DND-41 (cell line): ENCODE measurements around the gene HOXA3.

Experiments
- ATAC-seq: fragments of 200-7000 bp; cut with Tn5 transposase; 3 replicates; pipeline ENCODE4 v1.9.1; 2021; ENCODE audit warnings: low read depth; ENCODE audit not compliant: insufficient read depth
- DNase-seq: peaks from one replicate; pipeline ENCODE4 v3.0.0-alpha.2; 2020
- H2AFZ ChIP-seq: 2 replicates; pipeline ENCODE4 v1.6.0; 2012; ENCODE audit warnings: low read depth, low read length
- H3K27ac ChIP-seq: 2 replicates; pipeline ENCODE4 v1.5.1; 2012; ENCODE audit warnings: low read length, inconsistent platforms
- H3K27me3 ChIP-seq: fragments of 200-600 bp; sonication (generic); 2 replicates; pipeline ENCODE4 v1.6.0; 2012; ENCODE audit warnings: low read length, mild to moderate bottlenecking, inconsistent platforms; ENCODE audit not compliant: insufficient read depth, poor library complexity
- H3K36me3 ChIP-seq: 2 replicates; pipeline ENCODE4 v1.5.1; 2012; ENCODE audit warnings: low read length, inconsistent platforms; ENCODE audit not compliant: insufficient read depth
- H3K4me1 ChIP-seq: 2 replicates; pipeline ENCODE4 v1.5.1; 2012; ENCODE audit warnings: mild to moderate bottlenecking, low read length; ENCODE audit not compliant: insufficient read depth
- H3K4me2 ChIP-seq: 2 replicates; pipeline ENCODE4 v1.6.0; 2012; ENCODE audit warnings: mild to moderate bottlenecking, moderate library complexity, low read length, inconsistent platforms; ENCODE audit not compliant: insufficient read depth
- H3K4me3 ChIP-seq, 2 experiments: fragments of 200-600 bp in 1 of 2; shearing (Covaris generic) in 1 of 2; 2 replicates each; pipeline ENCODE4 v1.5.1; 2012 to 2016; ENCODE audit warnings: inconsistent platforms in 2 of 2, low read length in 2 of 2, mild to moderate bottlenecking in 2 of 2, low read depth in 1 of 2, moderate library complexity in 1 of 2
- H3K79me2 ChIP-seq: 2 replicates; pipeline ENCODE4 v1.6.0; 2012; ENCODE audit warnings: low read length, inconsistent platforms; ENCODE audit not compliant: insufficient read depth
- H3K9ac ChIP-seq: 2 replicates; pipeline ENCODE4 v1.6.0; 2012; ENCODE audit warnings: low read depth, mild to moderate bottlenecking, inconsistent platforms, low read length, moderate library complexity
- H3K9me3 ChIP-seq: 2 replicates; pipeline ENCODE4 v1.5.1; 2012; ENCODE audit warnings: low read length, moderate library complexity, mild to moderate bottlenecking, inconsistent platforms; ENCODE audit not compliant: insufficient read depth, severe bottlenecking
- H4K20me1 ChIP-seq: 2 replicates; pipeline ENCODE4 v1.6.0; 2012; ENCODE audit warnings: low read length; ENCODE audit not compliant: insufficient read depth
- EZH2 ChIP-seq: IDR thresholded peaks from 3 replicates; pipeline ENCODE4 v1.6.1; 2012; ENCODE audit warnings: borderline replicate concordance, low read depth, mild to moderate bottlenecking, moderate library complexity, low read length, inconsistent platforms; ENCODE audit not compliant: severe bottlenecking
- TF ChIP-seq, protein P1 (sequence below): IDR thresholded peaks from 2 replicates; pipeline ENCODE4 v1.5.1; 2012; ENCODE audit warnings: borderline replicate concordance, low read length, moderate library complexity, mild to moderate bottlenecking; ENCODE audit not compliant: poor library complexity, severe bottlenecking; ENCODE audit errors: extremely low read depth

Gene HOXA3

DNA sequence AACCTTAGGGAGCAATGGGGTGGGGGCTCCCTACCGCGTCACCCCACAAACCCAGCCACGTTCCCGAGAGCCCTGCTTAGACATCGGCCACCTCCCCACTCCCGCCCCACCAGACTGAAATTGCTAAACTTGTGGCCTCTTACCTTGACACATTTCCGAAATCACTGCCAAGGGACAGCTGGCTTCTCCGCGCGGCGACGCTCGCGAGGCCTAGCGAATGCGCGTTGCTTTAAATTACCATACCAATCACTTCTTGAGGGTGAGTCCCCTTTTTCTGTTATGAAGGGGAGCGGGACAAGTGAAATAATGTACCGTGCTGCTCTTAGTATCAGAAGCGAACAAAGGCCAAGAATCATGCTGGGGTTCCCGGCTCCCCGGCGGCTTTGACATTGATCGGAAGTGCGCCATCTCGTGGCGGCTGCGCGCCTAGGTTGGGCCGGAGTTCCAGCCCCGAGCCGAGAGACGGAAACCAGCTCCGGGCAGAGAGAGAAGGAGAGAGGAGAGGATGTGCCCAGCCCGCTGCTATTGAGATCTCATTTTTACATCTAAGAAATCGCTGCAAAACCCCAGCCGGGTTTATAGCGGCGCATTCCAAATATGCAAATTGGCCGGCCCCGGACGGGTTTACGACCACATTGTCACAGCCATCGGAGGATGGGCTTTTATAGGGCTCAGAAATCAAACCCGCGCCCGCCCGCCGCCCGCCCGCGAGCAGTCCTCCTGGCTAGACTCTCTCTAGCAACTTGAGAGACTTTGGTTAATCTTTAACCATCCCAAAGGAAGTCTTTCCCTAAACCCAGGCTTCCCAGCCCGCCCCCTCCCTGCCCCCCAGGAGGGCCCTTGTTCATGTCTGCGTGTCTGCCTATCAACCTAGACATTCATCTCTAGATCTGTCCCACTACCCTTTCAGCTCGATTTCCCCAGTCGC, 27.4 kb upstream of the HOXA3 start:
- Histone ChIP-seq H3K4me2 (no peak overlapping the region), H3K9ac (no peak overlapping the region), H3K27ac (no peak overlapping the region), H3K79me2 (no peaks in the 10 kb centered on the region), H3K4me3 (no peak overlapping the region), H3K36me3 (no peaks in the 10 kb centered on the region), H2AFZ (no peak overlapping the region), H3K4me1 (no peaks in the 10 kb centered on the region), H3K27me3 (peaks cover 3% of the 10 kb centered on the region), H4K20me1 (no peaks in the 10 kb centered on the region), H3K9me3 (no peaks in the 10 kb centered on the region)
- no peak for TF ChIP-seq EZH2
- TF ChIP-seq, protein P1, sequence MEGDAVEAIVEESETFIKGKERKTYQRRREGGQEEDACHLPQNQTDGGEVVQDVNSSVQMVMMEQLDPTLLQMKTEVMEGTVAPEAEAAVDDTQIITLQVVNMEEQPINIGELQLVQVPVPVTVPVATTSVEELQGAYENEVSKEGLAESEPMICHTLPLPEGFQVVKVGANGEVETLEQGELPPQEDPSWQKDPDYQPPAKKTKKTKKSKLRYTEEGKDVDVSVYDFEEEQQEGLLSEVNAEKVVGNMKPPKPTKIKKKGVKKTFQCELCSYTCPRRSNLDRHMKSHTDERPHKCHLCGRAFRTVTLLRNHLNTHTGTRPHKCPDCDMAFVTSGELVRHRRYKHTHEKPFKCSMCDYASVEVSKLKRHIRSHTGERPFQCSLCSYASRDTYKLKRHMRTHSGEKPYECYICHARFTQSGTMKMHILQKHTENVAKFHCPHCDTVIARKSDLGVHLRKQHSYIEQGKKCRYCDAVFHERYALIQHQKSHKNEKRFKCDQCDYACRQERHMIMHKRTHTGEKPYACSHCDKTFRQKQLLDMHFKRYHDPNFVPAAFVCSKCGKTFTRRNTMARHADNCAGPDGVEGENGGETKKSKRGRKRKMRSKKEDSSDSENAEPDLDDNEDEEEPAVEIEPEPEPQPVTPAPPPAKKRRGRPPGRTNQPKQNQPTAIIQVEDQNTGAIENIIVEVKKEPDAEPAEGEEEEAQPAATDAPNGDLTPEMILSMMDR: peak; percentile 12
- peak; percentile 40; the same call in 1 of the 3 replicates for ATAC-seq
- DNase-seq: no peak

DNA sequence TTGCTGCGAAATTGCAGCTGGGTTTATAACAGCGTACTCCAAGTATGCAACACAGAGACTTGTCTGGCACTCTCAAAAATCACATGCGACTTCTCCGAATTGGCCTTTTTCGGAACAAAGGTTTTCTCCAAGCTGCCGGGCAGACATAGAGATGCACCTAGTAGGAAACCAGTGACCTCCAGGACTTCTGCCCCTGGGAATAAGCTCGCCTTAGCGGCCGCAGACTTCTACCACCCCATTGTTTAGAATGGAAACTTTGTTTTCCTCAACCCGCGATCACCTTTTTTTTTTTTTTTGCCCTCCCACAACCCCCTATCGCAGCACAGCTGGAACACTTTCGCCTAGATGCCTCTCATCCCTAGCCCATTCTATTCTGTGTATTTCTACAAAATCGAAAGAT, 26.6 kb upstream of the HOXA3 start:
- DNase-seq: no peak
- no peaks in the 10 kb centered on the region for H4K20me1 ChIP-seq
- H3K79me2 ChIP-seq: no peaks in the 10 kb centered on the region
- H3K9ac ChIP-seq: no peak overlapping the region
- peaks cover 3% of the 10 kb centered on the region for H3K27me3 ChIP-seq
- ATAC-seq: no peak
- no peak overlapping the region for H2AFZ ChIP-seq
- no peak for TF ChIP-seq EZH2
- TF ChIP-seq, protein P1: no peak
- no peak overlapping the region for H3K4me2 ChIP-seq
- H3K4me1 ChIP-seq: no peaks in the 10 kb centered on the region
- no peak overlapping the region for H3K27ac ChIP-seq
- no peaks in the 10 kb centered on the region for H3K9me3 ChIP-seq
- no peaks in the 10 kb centered on the region for H3K36me3 ChIP-seq
- H3K4me3 ChIP-seq: no peak overlapping the region

DNA sequence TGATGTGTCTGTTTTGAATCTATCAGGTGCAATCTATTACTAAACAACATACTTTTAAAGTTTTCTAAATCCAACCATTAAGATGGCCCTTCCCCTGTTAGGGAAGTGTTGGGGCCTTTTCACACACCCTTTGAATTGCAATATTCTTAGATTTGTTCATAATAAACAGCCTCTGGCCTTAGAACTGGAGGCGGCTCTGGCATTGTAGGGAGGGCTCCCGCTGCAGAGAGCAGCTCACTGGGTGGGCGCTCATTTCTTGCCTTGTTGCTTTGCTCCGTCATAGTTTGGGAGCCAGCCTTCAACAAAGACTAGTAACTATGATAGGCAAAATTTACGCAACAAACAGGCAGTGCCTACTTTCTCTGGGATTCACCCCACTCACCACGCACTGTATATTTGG, 26.0 kb upstream of the HOXA3 start:
- no peak for TF ChIP-seq EZH2
- TF ChIP-seq, protein P1: no peak
- H3K4me2 ChIP-seq: no peak overlapping the region
- no peaks in the 10 kb centered on the region for H3K9me3 ChIP-seq
- ATAC-seq: no peak
- no peak overlapping the region for H2AFZ ChIP-seq
- H3K27ac ChIP-seq: no peak overlapping the region
- no peaks in the 10 kb centered on the region for H4K20me1 ChIP-seq
- no peak overlapping the region for H3K4me3 ChIP-seq
- H3K79me2 ChIP-seq: no peaks in the 10 kb centered on the region
- no peaks in the 10 kb centered on the region for H3K4me1 ChIP-seq
- DNase-seq: no peak
- peaks cover 3% of the 10 kb centered on the region for H3K27me3 ChIP-seq
- no peak overlapping the region for H3K9ac ChIP-seq
- H3K36me3 ChIP-seq: no peaks in the 10 kb centered on the region
